COLO668 (cell line): ENCODE data around the gene CCDC190.
"Not testable (repeated sequence)": the region's sequence is repeated elsewhere in the genome, so short reads cannot be mapped to it uniquely, and the experiment has no call there.

Source experiments
- DNase-seq: peaks from one replicate; lab custom pipeline; 2025; ENCODE audit not compliant: unreplicated experiment; lab: John Stamatoyannopoulos, UW

The CCDC190 gene

GRCh38 chr1:162838863-162839262, 22.1 kb downstream of the CCDC190 start:
- no peak for DNase-seq

DNA sequence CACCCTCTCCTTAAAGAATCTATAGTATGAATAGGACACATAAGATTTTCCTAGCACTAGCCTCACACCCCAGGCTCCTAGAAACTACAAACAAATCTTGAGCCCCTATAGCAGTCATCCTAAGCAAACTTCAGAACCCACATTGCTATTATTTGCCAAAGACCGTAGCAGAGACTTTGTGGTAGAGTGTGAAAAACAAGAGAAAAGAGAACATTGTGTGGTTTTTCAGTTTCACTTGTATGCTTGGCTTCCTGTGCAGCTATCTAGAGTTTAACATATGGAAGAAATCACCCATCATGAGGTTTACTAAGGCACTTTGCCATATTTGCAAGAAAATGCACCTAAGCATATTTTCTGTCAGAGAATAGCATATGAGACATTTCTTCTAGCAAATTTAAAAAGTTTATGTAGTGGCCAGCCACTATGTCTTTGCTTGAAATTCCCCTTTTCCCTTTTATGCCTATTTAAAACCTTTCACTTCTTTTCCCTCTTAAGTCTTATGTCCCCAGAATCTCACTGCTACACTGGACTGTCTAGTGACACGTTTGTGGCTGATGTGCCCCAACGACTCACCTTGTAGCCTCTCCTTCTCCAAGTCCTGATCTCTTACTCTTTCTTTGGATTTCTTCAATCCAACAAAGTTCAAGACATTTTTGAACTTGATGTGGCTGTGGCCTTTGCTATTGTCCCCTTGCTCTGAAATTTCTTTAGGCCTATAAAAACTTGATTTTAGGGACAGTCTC, 25.6 kb downstream of the CCDC190 start:
- DNase-seq, result no peak

GRCh38 chr1:162832470-162832869, 28.5 kb downstream of the CCDC190 start:
- DNase-seq, result no peak

DNA sequence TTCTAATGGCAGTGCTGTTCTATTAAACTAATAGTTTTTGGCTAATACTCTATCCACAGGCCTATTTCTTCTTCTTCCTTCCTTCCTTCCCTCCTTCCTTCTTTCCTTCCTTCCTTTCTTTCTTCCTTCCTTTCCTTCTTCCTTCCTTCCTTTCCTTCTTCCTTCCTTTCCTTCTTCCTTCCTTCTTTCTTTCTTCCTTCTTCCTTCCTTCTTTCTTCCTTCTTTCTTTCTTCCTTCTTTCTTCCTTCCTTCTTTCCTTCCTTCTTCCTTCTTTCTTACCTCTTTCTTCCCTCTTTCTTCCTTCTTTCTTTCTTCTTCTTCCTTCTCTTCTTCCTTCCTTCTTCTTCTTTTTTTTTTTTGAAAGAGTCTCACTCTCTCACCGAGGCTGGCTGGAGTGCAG, 31.7 kb downstream of the CCDC190 start:
- no peak for DNase-seq

- DNase-seq, result no peak
Measured at GRCh38 chr1:162823771-162824525, 37.0 kb downstream of the CCDC190 start.

DNA sequence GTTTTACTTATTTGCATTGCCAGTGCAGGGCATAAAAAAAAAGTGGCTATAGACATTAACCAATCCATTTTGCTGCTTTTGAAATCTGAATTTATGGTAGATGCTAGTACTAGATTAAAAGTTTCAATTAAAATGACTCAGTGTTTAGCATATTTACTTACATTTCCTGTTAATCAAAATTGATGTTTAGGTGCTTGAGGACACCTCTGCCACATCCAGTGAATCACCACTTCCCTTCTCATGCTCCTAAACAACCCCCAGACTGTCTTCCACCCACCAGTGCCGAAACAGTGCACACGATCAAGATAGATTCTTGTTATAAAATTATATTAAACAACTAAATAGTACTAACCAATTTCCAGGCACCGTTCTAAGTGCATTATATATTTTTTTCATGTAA, 37.7 kb downstream of the CCDC190 start:
- DNase-seq, result no peak

GRCh38 chr1:162822391-162823200, 38.4 kb downstream of the CCDC190 start:
- DNase-seq, result peak; percentile 28

DNA sequence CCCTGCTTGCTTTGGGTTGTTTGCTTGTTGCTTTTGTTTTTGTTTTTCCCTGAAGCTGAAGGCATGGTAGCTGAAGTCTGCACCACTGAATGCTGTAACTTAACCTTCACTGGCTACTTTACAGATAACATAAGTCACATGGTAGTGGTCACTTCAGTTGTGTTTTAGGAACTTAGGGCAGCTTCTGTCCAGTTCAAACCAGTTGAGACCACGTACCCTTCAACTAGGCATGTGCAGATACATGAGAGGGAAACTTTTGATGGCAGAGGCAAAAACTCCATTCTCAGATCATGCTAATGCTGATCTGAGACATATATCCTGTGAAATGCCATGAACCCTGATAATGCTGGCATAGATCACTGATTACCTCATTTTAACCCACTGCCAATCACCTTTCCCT, 42.3 kb downstream of the CCDC190 start:
- DNase-seq, result not testable (repeated sequence)

GRCh38 chr1:162818136-162818535, 42.8 kb downstream of the CCDC190 start:
- DNase-seq, result not testable (repeated sequence)

- not testable (repeated sequence) for DNase-seq
Measured at GRCh38 chr1:162812357-162812756, 48.6 kb downstream of the CCDC190 start.

- DNase-seq, result not testable (repeated sequence)
Measured at GRCh38 chr1:162807503-162807902, 53.5 kb downstream of the CCDC190 start.
